Stimulated activated CD4-positive, alpha-beta T cell treated with anti-CD3 and anti-CD28 coated beads, TNF-alpha, amount 100 ng/mL, for 48 hours (primary cell): ENCODE data around the gene FGD3.
"Not testable (repeated sequence)": the region's sequence is repeated elsewhere in the genome, so short reads cannot be mapped to it uniquely, and the experiment has no call there.

Experiments
- DNase-seq, 3 donors: peaks; one replicate each; pipeline ENCODE4 v3.0.0-alpha.2; 2020; ENCODE audit warnings: low read depth in 3 of 3

Gene FGD3

GRCh38 chr9:93009337-93010015 is 62.2 kb downstream of the FGD3 start:
- DNase-seq, result no peak

DNA sequence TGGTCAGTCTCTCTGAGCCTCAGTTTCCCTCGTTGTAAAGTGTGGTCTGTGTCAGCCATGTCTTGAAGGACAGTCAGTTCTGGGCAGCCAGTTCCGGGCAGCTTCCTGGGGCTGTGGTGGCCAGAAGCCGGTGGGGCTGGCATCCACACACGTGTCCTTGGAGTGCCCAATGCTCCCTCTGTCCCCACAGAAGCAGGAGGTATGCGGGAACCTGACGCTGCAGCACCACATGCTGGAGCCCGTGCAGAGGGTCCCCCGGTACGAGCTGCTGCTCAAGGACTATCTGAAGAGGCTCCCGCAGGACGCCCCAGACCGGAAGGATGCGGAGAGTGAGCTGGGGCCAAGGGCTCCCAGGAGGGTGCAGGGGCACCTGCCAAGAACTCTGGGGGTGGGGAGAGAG is 62.7 kb downstream of the FGD3 start:
- DNase-seq, result no peak

DNA sequence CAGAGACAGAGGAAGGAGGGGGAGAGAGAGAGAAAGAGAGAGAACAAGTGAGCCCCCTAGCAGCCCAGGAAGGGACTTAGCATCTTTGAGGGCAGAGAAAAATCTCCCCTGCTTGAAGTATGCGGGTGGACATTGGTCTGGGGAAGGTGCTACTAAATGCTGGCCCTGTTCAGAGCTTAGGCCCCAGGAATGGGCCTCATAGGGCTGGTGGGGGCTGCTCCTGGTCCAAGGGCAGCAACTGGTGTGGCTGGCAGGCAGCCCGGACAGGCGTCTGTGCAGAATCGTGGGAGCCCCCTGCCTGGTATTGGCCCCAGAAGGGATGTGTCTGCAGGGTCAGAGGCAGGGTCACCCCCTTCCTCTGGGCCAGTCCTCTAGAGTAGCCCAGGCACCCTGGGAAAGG is 63.4 kb downstream of the FGD3 start:
- no peak for DNase-seq

- DNase-seq, result no peak
Measured at GRCh38 chr9:93011114-93011513, 63.8 kb downstream of the FGD3 start.

GRCh38 chr9:93012963-93013855 is 65.9 kb downstream of the FGD3 start:
- no peak for DNase-seq

DNA sequence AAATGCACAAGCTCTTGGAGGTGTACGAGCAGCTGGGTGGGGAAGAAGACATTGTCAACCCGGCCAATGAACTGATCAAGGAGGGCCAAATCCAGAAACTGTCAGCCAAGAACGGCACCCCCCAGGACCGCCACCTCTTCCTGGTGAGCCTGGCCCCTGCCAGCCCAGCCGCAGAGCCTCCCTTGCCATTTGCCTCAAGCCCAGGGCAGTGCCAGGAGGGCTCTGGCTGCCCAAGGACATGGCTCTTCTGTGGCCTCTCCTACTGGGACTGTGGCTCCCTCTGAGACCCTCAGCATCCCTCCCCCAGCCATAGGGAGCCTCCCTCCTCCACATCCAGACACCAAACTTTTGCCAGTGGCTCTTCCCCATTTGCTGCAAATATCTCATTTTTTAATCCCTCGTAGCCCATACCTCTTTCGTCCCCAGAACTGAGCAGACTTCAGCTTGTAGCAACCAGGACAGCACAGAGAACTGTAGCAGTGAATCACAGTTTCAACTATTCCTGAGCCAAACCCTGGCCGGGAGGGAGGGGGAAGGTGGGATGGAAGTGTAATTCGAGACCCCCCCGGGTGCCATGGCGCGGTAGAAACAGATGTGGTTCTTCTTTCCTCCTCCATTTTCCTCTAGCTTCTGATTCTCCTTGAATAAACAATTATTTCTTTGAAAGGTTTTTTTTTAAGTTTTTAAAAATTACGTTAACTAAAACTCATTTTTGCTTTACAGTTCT is 66.7 kb downstream of the FGD3 start:
- DNase-seq, result no peak

DNA sequence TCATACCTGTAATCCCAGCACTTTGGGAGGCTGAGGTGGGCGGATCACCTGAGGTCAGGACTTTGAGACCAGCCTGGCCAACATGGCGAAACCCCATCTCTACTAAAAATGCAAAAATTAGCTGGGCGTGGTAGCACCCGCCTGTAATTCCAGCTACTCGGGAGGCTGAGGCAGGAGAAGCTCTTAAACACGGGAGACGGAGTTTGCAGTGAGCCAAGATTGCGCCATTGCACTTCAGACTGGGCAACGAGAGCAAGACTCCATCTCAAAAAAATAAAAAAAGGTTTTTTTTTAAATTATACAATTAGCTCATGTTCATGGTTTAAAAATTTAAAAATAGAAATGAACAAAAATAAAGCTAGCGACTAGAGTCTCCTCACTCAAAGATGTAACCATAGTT is 67.9 kb downstream of the FGD3 start:
- DNase-seq, result not testable (repeated sequence)

DNA sequence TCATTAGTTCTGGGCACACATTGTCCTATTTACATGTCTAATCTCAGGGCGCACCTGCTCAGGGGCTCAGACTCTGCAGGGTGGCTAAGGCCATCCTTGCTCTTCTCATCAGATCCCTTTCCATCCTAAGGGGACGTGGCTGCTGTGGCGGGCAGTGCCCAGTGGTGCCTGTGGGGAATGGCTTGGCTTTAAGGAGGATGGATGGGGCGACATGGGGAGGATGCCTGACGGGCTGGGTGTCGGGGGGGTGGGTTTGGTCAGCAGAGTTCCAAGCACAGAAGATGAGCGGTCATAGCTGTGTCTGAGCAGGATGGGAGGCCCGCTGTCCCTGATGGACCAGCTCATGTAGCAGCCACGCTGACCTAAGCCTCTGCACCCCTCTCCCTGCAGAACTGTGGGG is 70.3 kb downstream of the FGD3 start:
- DNase-seq, result no peak

- DNase-seq, result no peak
Measured at GRCh38 chr9:93020151-93020550, 72.8 kb downstream of the FGD3 start.

- no peak for DNase-seq
Measured at GRCh38 chr9:93020771-93021670, 73.7 kb downstream of the FGD3 start.

DNA sequence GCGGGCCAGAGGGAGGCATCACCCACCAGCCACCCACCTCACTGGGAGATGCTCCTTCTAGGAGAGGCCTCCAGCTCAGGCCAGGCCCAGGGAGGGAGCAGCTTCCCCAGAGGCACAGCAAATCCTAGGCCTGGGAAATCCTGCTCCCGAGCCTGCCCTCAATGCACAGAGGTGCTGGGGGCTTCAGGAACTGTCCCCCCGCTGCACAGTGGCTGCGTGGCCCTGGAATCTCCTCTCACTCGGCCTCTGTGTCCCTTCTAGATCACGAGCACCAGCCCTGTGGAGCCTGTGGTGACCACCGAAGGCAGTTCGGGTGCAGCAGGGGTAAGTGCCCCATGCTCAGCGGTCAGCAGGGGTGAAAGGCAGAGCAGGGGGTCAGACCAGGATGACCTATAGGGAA is 74.7 kb downstream of the FGD3 start:
- DNase-seq, result no peak

- DNase-seq, result no peak
Measured at GRCh38 chr9:93022721-93023520, 75.6 kb downstream of the FGD3 start.

- DNase-seq, result no peak
Measured at GRCh38 chr9:93023521-93023815, 76.1 kb downstream of the FGD3 start.

DNA sequence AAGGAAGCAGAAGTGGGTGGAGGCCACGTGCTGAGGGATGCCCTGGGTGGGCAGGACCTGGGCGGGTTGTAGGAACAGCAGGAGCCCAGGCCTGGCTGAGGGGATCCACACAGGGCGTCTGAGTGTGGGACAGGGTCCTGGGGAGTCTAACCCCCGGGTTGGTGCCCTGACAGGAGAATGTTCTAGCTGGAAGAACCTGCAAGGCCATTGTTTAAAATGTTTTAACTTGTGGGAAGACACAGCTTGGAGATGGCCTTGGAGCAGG is 77.3 kb downstream of the FGD3 start:
- DNase-seq, result no peak

- DNase-seq, result no peak
Measured at GRCh38 chr9:93024986-93025630, 77.8 kb downstream of the FGD3 start.

GRCh38 chr9:93025736-93026135 is 78.4 kb downstream of the FGD3 start:
- DNase-seq, result no peak

DNA sequence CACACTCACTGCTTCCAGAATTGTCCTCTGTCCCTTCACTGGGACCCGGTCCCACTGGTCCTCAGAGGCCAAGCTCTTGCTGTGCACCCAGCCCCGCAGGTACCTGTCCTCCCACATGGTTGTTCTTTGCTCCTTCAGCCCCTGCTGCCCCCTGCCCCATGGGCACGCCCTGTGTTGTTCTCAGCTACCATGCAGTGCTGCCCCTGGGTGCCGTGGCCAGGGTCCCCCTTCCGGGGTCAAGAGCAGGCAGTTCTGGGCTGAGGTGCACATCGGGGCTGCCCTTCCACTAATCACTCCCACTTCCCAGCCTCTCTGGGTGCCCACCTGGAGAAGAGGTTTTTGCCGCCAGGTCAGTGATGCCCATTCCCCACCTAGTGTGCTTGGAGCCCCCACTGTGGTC is 79.3 kb downstream of the FGD3 start:
- no peak for DNase-seq

DNA sequence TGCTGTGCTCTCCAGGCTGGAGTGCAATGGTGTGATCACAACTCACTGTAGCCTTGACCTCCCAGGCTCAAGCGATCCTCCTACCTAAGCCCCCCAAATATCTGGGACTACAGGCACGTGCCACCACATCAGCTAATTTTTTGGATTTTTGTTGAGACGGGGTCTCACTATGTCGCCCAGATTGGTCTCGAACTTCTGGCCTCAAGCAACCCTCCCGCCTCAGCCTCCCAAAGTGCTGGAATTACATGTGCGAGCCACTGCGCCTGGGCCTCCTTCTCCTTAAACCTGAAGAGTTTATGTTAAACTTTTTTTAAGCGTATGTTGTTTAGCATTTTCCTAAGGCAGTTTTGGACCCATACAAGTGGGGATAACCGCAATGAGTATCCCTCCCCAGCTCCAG is 80.4 kb downstream of the FGD3 start:
- DNase-seq, result no peak

DNA sequence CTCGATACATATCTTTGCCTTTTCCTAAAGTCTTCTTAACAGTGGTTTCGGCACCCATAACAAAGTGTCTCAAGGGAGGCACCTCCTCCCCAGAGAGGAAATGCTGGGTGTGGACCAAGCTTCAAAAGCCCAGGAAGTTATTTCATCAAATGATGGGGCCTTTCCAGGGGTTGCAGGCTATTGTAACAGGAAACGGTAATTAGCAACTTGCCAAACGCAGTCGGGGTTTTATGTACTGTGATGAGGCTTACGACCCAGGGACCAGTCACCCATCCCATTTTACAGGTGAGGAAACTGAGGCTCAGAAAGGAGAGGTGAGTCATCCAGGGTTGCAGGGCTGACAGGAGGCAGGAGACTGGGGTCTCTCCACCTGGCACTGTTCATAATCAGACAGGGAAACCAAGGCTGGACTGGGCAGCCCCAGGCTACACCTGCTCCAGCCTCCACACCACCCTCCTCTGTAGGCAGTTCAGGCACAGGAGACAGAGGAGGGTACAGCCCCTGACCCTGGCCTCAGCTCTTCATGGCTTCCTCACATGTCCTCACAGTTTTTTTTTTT is 81.2 kb downstream of the FGD3 start:
- peak; percentile 22 to 27 (median 25) for DNase-seq
